ENCODE measurements around the gene TANGO6.

- TF ChIP-seq, protein P1, sequence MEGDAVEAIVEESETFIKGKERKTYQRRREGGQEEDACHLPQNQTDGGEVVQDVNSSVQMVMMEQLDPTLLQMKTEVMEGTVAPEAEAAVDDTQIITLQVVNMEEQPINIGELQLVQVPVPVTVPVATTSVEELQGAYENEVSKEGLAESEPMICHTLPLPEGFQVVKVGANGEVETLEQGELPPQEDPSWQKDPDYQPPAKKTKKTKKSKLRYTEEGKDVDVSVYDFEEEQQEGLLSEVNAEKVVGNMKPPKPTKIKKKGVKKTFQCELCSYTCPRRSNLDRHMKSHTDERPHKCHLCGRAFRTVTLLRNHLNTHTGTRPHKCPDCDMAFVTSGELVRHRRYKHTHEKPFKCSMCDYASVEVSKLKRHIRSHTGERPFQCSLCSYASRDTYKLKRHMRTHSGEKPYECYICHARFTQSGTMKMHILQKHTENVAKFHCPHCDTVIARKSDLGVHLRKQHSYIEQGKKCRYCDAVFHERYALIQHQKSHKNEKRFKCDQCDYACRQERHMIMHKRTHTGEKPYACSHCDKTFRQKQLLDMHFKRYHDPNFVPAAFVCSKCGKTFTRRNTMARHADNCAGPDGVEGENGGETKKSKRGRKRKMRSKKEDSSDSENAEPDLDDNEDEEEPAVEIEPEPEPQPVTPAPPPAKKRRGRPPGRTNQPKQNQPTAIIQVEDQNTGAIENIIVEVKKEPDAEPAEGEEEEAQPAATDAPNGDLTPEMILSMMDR (conservative IDR thresholded peaks at IDR 0.05; ENCODE audit: low read length) = no peak; the same call in 1 of the 2 replicates
- TF ChIP-seq EZH2phosphoT487 (IDR thresholded peaks at IDR 0.05; ENCODE audit: borderline replicate concordance, low read depth, low read length) = no peak
Measured at GRCh38 chr16:69105501-69106361, 262.4 kb downstream of the TANGO6 start, which contains the start of gene HAS3.
